Mesendoderm (in vitro differentiated cells): ENCODE measurements around the gene LCP1.

Experiments
- DNase-seq: peaks from one replicate; pipeline ENCODE4 v3.0.0; 2013
- H2AK5ac ChIP-seq: 2 replicates; pipeline ENCODE4 v1.6.1; 2013; ENCODE audit warnings: low read length, inconsistent platforms
- H2BK120ac ChIP-seq: 2 replicates; pipeline ENCODE4 v1.6.1; 2013; ENCODE audit warnings: low read depth, mild to moderate bottlenecking, low read length, moderate library complexity, mixed read lengths
- H2BK15ac ChIP-seq: replicated peaks from 2 replicates; pipeline ENCODE4 v1.6.1; 2013; ENCODE audit warnings: low read depth, mild to moderate bottlenecking, moderate library complexity
- H2BK5ac ChIP-seq: 2 replicates; pipeline ENCODE4 v1.6.1; 2013; ENCODE audit warnings: low read length, inconsistent platforms
- H3K18ac ChIP-seq: 2 replicates; pipeline ENCODE4 v1.6.1; 2013; ENCODE audit warnings: mild to moderate bottlenecking, low read length, mixed read lengths
- H3K23ac ChIP-seq: one replicate; pipeline ENCODE4 v1.6.1; 2013; ENCODE audit warnings: low read length
- H3K27ac ChIP-seq: 2 replicates; pipeline ENCODE4 v1.5.1; 2013; ENCODE audit warnings: low read depth, mild to moderate bottlenecking, inconsistent platforms, low read length, moderate library complexity
- H3K27me3 ChIP-seq: 2 replicates; pipeline ENCODE4 v1.6.1; 2013; ENCODE audit warnings: low read length, control low read depth, mild to moderate bottlenecking, inconsistent platforms; ENCODE audit not compliant: insufficient read depth, poor library complexity
- H3K36me3 ChIP-seq: 2 replicates; pipeline ENCODE4 v1.6.1; 2013; ENCODE audit warnings: low read length, inconsistent platforms; ENCODE audit not compliant: control insufficient read depth, insufficient read depth
- H3K4ac ChIP-seq: one replicate; pipeline ENCODE4 v1.6.1; 2013; ENCODE audit warnings: low read depth, mild to moderate bottlenecking, low read length, moderate library complexity
- H3K4me1 ChIP-seq: 2 replicates; pipeline ENCODE4 v1.6.1; 2013; ENCODE audit warnings: low read depth, low read length, inconsistent platforms; ENCODE audit not compliant: control insufficient read depth
- H3K4me2 ChIP-seq: 2 replicates; pipeline ENCODE4 v1.6.1; 2013; ENCODE audit warnings: low read length
- H3K4me3 ChIP-seq: 2 replicates; pipeline ENCODE4 v1.5.1; 2013; ENCODE audit warnings: mild to moderate bottlenecking, low read length
- H3K56ac ChIP-seq: one replicate; pipeline ENCODE4 v1.6.1; 2013; ENCODE audit warnings: low read length
- H3K79me1 ChIP-seq: 2 replicates; pipeline ENCODE4 v1.6.1; 2013; ENCODE audit warnings: low read length, inconsistent platforms
- H3K79me2 ChIP-seq: 2 replicates; pipeline ENCODE4 v1.6.1; 2013; ENCODE audit warnings: mild to moderate bottlenecking, low read length; ENCODE audit not compliant: control insufficient read depth, insufficient read depth
- H3K9ac ChIP-seq: 2 replicates; pipeline ENCODE4 v1.6.1; 2013; ENCODE audit warnings: low read length, inconsistent platforms
- H4K5ac ChIP-seq: one replicate; pipeline ENCODE4 v1.6.1; 2013; ENCODE audit warnings: low read length
- H4K8ac ChIP-seq: one replicate; pipeline ENCODE4 v1.6.1; 2013; ENCODE audit warnings: low read depth, mild to moderate bottlenecking, control low read depth, low read length, moderate library complexity
- WGBS: extraction: QIAGEN DNeasy Blood & Tissue Kit; methylation state at CpG from one replicate; pipeline ENCODE4 v1.1.7; 2013; ENCODE audit warnings: low lambda C conversion rate, missing lambda C conversion rate; ENCODE audit not compliant: insufficient coverage; ENCODE audit errors: extremely low coverage; 5-methylcytosine and 5-hydroxymethylcytosine counted together

Gene LCP1

DNA sequence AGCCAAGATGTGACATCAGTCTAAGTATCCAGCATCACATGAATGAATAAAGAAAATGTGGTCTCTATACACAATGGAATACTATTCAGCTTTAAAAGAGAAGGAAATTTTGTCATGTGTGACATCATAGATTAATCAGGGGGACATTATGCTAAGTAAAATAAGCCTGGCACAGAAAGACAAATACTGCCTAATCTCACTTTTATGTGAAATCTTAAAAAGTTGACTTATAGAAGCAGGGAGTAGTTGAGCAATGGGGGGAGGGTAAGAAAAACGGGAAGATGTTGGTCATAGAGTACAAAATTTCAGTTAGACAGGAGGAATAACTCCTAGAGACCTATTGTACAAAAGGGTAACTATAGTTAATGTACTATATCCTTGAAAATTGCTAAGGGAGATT is 10.4 kb upstream of the LCP1 start:
- no CpG with 5 or more reads among the region's 1 CpG for WGBS
- Histone ChIP-seq H3K79me2 (no peaks in the 10 kb centered on the region), H3K4me2 (no peak overlapping the region), H4K8ac (no peak overlapping the region), H3K79me1 (no peaks in the 10 kb centered on the region), H3K23ac (no peak overlapping the region), H2BK5ac (no peak overlapping the region), H3K4ac (no peak overlapping the region), H3K27ac (no peak overlapping the region), H3K4me1 (no peaks in the 10 kb centered on the region), H4K5ac (no peak overlapping the region), H2AK5ac (no peak overlapping the region), H3K27me3 (no peaks in the 10 kb centered on the region), H3K56ac (no peak overlapping the region), H3K18ac (no peak overlapping the region), H3K4me3 (no peak overlapping the region), H2BK15ac (no peak overlapping the region), H3K36me3 (no peaks in the 10 kb centered on the region), H3K9ac (no peak overlapping the region), H2BK120ac (no peak overlapping the region)
- DNase-seq: no peak

DNA sequence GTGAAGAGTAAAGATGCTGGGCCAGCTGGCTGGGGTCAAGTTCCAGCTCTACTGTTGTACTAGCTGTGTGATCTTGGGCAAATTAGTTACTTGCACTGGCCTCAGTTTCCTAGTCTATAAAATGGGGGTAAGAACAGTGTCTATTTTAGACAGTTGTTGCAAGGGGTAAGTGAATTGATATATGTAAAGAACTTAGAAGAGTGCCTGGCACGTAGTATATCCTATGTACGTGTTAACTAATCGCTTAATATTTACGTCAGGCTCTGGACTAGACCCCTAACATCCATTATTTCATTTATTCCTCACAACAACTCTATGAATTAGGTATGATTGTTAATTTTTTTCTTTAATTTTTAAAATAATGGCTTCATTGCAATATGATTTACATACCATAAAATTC is 3.7 kb upstream of the LCP1 start:
- H3K36me3 ChIP-seq: no peaks in the 10 kb centered on the region
- DNase-seq: no peak
- H4K8ac ChIP-seq: no peak overlapping the region
- no peak overlapping the region for H3K27ac ChIP-seq
- H3K4ac ChIP-seq: no peak overlapping the region
- no peak overlapping the region for H2AK5ac ChIP-seq
- no peaks in the 10 kb centered on the region for H3K79me2 ChIP-seq
- H3K4me1 ChIP-seq: no peaks in the 10 kb centered on the region
- no peak overlapping the region for H4K5ac ChIP-seq
- no peak overlapping the region for H2BK15ac ChIP-seq
- no peaks in the 10 kb centered on the region for H3K27me3 ChIP-seq
- H3K56ac ChIP-seq: no peak overlapping the region
- H3K79me1 ChIP-seq: no peaks in the 10 kb centered on the region
- H3K4me3 ChIP-seq: no peak overlapping the region
- H3K23ac ChIP-seq: no peak overlapping the region
- H2BK120ac ChIP-seq: no peak overlapping the region
- no peak overlapping the region for H2BK5ac ChIP-seq
- no peak overlapping the region for H3K9ac ChIP-seq
- no peak overlapping the region for H3K4me2 ChIP-seq
- no CpG with 5 or more reads among the region's 4 CpGs for WGBS
- H3K18ac ChIP-seq: no peak overlapping the region

DNA sequence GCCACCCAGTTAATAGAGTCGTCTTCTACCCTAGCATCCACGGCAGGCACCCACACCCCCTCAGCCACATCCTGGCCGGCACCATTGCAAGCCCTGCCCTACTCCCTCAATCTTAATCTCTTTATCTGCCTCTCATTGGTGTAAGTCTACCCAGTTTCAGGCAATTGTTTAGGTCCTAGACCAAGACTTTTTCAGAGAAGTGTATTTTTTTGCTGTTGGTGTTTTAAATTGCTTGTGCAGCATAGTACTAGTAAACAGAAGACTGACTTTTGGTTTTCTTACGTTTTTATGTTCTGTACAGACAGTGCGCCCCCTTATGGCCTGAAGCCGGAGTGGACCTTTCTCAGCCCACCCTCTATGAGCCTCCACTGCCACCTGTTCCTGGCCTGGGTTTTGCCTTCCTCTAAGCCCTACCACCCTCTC is 2.3 kb upstream of the LCP1 start:
- Histone ChIP-seq H2BK15ac (no peak overlapping the region), H3K27me3 (no peaks in the 10 kb centered on the region), H4K8ac (no peak overlapping the region), H3K4me3 (no peak overlapping the region), H3K9ac (no peak overlapping the region), H2BK5ac (no peak overlapping the region), H3K23ac (no peak overlapping the region), H3K79me1 (no peaks in the 10 kb centered on the region), H3K27ac (no peak overlapping the region), H3K79me2 (no peaks in the 10 kb centered on the region), H3K4ac (no peak overlapping the region), H3K56ac (no peak overlapping the region), H3K36me3 (no peaks in the 10 kb centered on the region), H2BK120ac (no peak overlapping the region), H3K4me1 (no peaks in the 10 kb centered on the region), H3K18ac (no peak overlapping the region), H4K5ac (no peak overlapping the region), H3K4me2 (no peak overlapping the region), H2AK5ac (no peak overlapping the region)
- peak; percentile 60 for DNase-seq
- no CpG with 5 or more reads among the region's 6 CpGs for WGBS

DNA sequence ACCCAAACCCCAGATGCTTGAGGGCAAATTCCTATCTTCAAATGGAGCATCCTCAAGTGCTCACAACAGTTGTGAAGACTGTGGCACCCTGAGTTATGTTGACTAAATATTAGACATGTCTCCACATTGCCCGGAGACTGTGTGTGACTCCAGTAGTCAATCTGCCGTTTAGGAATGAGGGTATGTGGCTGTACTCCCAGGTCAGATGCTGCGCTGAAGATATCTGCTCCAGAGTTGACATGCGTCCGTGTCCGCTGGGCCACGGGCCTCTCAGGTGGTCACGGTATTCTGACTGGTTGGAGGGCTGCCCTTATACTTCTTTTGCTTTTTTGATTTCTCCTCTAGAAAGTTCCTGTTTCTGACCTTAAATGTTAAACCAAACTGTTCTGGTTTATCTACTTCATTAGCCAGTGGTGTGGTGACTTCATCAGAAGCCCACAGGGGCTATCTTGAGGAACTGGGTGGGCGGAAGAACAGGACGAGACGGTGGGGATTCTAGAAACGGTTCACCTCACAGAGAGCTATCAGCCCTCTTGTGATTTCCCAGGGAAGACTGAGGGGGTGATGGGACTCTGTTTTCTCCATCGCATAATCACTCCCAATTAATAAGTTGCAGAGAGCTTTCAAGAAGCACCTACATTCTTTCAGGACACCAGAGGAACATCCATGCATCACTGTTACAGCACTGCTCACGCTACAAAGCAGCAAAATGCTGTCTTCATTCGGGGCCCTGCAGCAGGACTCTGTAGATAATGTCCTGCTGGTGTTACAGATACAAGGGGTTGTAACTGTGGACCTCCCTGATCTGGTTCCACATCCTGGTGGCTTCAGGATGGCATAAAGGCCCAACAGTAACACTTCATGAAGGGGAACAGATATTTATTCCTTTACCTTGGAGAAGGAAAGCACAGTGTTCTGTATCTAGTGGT is 1.3 kb upstream of the LCP1 start:
- H3K4me3 ChIP-seq: no peak overlapping the region
- H3K4me2 ChIP-seq: no peak overlapping the region
- no peaks in the 10 kb centered on the region for H3K4me1 ChIP-seq
- H3K27me3 ChIP-seq: no peaks in the 10 kb centered on the region
- no peak overlapping the region for H2BK5ac ChIP-seq
- no peak overlapping the region for H3K4ac ChIP-seq
- no peak overlapping the region for H3K9ac ChIP-seq
- no peak overlapping the region for H3K56ac ChIP-seq
- H4K8ac ChIP-seq: no peak overlapping the region
- no peak for DNase-seq
- no peak overlapping the region for H2AK5ac ChIP-seq
- no peak overlapping the region for H2BK15ac ChIP-seq
- WGBS: no CpG with 5 or more reads among the region's 15 CpGs
- H4K5ac ChIP-seq: no peak overlapping the region
- H3K27ac ChIP-seq: no peak overlapping the region
- no peaks in the 10 kb centered on the region for H3K79me1 ChIP-seq
- no peaks in the 10 kb centered on the region for H3K36me3 ChIP-seq
- no peaks in the 10 kb centered on the region for H3K79me2 ChIP-seq
- no peak overlapping the region for H3K18ac ChIP-seq
- no peak overlapping the region for H3K23ac ChIP-seq
- H2BK120ac ChIP-seq: no peak overlapping the region

DNA sequence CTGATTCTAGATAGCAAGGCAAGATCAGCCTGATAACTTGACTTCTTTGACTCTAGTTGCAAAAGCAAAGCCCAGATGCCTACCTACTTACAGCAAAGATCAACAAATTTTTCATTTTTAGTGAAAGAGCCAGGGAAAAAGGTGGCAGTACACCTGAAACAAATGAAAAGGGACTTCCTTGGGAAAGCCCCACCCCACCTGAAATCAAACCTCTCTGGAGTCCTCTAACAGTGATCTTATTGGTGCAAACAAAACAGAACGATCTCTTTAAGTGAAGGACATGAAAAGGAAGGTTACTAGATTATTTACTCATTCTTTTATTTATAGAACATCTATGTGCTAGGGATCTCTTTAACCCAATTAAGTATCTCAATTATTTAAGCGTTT is 507 bp upstream of the LCP1 start:
- Histone ChIP-seq H3K36me3 (no peaks in the 10 kb centered on the region), H3K56ac (no peak overlapping the region), H3K27me3 (no peaks in the 10 kb centered on the region), H4K8ac (no peak overlapping the region), H3K9ac (no peak overlapping the region), H4K5ac (no peak overlapping the region), H3K4me3 (no peak overlapping the region), H3K4me1 (no peaks in the 10 kb centered on the region), H3K4ac (no peak overlapping the region), H3K79me1 (no peaks in the 10 kb centered on the region), H2AK5ac (no peak overlapping the region), H3K27ac (no peak overlapping the region), H2BK15ac (no peak overlapping the region), H2BK5ac (no peak overlapping the region), H2BK120ac (no peak overlapping the region), H3K18ac (no peak overlapping the region), H3K4me2 (no peak overlapping the region), H3K79me2 (no peaks in the 10 kb centered on the region), H3K23ac (no peak overlapping the region)
- WGBS: no CpG with 5 or more reads among the region's 2 CpGs
- no peak for DNase-seq
